Body of pancreas (tissue), 4 donors: ENCODE measurements around the gene RIIAD1. TPM values are rescaled to one million over a fixed set of nuclear protein-coding genes. Genes with fewer than 3 reads are reported as not detected.

ENCODE experiments used
- ATAC-seq: fragments of 150-250 bp; one replicate; pipeline ENCODE4 v1.9.1; 2016
- DNase-seq, 4 donors: peaks; one replicate each; pipeline ENCODE4 v3.0.0-alpha.2; 2019
- H3K27ac ChIP-seq, 4 donors: fragments of 200-600 bp; sonication (generic); 1 replicate in 3 of 4; 2 replicates in 1 of 4; pipeline versions ENCODE4 v1.5.1 to v1.6.1; 2016 to 2019; ENCODE audit warnings: mild to moderate bottlenecking in 1 of 4, mixed read lengths in 1 of 4, moderate library complexity in 1 of 4
- H3K27me3 ChIP-seq, 2 donors: fragments of 200-600 bp; sonication (generic); one replicate each; pipeline ENCODE4 v1.6.0; 2016; ENCODE audit warnings: mild to moderate bottlenecking in 1 of 2
- H3K36me3 ChIP-seq, 2 donors: fragments of 200-600 bp; sonication (generic); replicated peaks in 1 of 2; 2 replicates each; pipeline ENCODE4 v1.5.1; 2016; ENCODE audit warnings: low read depth in 2 of 2; ENCODE audit not compliant: insufficient read depth in 1 of 2
- H3K4me1 ChIP-seq: fragments of 200-600 bp; sonication (generic); one replicate; pipeline ENCODE4 v1.6.0; 2016
- H3K4me3 ChIP-seq, 2 donors: fragments of 200-600 bp; sonication (generic); 1 replicate in 1 of 2; 2 replicates in 1 of 2; pipeline ENCODE4 v1.5.1; 2016 to 2019
- H3K9me3 ChIP-seq, 3 donors: fragments of 200-600 bp; sonication (generic); 1 replicate in 2 of 3; 2 replicates in 1 of 3; pipeline ENCODE4 v1.5.1; 2016
- POLR2A ChIP-seq, 3 donors: fragments of 450-650 bp; IDR thresholded peaks; one replicate each; pipeline ENCODE4 v1.6.1; 2016; ENCODE audit warnings: antibody characterized with exemption in 3 of 3, mild to moderate bottlenecking in 2 of 3
- WGBS, 2 donors: methylation state at CpG; one replicate each; pipeline ENCODE4 v1.1.5; 2017; 5-methylcytosine and 5-hydroxymethylcytosine counted together
- intact Hi-C: fragments of 100-400 bp; cut with DNase I; formaldehyde crosslinking; loops from one replicate; pipeline ENCODE4 v1.15.1; 2023
- total RNA-seq, 2 donors: library from RNA; depleted of rRNA; stranded (reverse); fragments of >200 nt; gene quantifications; one replicate each; pipeline ENCODE4 v1.1.0, GENCODE V29; 2016
- TF ChIP-seq, protein P1 (sequence below), 7 experiments: fragments of 450-650 bp in 4 of 7; fragments of 200-600 bp in 3 of 7; sonication (generic) in 3 of 7; IDR thresholded peaks; one replicate each; pipeline ENCODE4 v1.5.1; 2016 to 2019; ENCODE audit warnings: antibody characterized with exemption in 7 of 7

RIIAD1 gene
- total RNA-seq, 2 donors from 2014 or later, result not detected

DNA sequence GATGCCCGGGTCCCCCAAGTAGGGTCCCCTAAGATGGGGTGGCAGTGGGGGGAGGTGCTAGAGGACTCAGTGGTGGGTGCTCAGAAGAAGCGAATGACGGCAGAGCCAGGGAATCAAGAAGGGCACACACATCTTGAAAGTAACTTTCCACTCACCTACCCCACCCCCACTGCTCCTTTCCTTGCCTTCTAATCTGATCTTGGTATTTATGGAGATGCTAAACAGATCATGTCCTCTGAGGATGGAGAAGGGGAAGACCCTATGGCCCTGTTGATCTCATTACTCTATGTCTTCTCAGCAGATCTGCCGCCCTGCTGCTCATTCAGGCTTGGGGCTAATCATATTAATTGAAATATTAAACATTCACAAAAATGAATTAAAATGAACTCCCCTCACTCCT lies 2.7 kb upstream of the RIIAD1 start:
- Histone ChIP-seq H3K9me3 (no peaks in the 10 kb centered on the region), H3K27me3 (peaks cover 0 to 11% of the 10 kb centered on the region in 2 donors), H3K4me1 (peaks cover 26% of the 10 kb centered on the region), H3K36me3 (no peaks in the 10 kb centered on the region), H3K27ac (no peak overlapping the region), H3K4me3 (no peak overlapping the region)
- TF ChIP-seq, protein P1, sequence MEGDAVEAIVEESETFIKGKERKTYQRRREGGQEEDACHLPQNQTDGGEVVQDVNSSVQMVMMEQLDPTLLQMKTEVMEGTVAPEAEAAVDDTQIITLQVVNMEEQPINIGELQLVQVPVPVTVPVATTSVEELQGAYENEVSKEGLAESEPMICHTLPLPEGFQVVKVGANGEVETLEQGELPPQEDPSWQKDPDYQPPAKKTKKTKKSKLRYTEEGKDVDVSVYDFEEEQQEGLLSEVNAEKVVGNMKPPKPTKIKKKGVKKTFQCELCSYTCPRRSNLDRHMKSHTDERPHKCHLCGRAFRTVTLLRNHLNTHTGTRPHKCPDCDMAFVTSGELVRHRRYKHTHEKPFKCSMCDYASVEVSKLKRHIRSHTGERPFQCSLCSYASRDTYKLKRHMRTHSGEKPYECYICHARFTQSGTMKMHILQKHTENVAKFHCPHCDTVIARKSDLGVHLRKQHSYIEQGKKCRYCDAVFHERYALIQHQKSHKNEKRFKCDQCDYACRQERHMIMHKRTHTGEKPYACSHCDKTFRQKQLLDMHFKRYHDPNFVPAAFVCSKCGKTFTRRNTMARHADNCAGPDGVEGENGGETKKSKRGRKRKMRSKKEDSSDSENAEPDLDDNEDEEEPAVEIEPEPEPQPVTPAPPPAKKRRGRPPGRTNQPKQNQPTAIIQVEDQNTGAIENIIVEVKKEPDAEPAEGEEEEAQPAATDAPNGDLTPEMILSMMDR (IDR thresholded peaks at IDR 0.05), result no peak
- TF ChIP-seq POLR2A (IDR thresholded peaks at IDR 0.05), result no peak
- intact Hi-C loops, result no loop called here
- WGBS, 2 donors, result 80 to 81% methylated on average over 4 of the region's 4 CpGs
- ATAC-seq, result no peak
- no peak for DNase-seq

DNA sequence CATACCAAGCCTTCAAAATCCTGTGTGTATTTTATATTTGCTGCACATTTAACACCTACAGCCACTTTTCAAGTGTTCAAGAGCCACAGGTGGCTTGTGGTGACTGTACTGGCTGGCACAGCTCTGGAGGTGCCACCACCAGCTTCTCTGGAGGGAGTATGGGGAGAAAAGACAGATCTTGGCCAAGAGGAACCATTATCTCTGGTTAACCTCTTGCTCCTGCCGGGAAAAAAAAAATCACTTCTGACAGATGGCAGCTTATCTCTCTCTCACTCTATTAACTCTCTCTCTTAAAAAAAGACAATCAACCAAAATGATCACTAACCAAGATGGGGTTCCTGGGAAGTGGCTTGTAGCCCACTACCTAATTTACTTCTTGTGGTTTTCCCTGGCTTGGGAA lies 1.2 kb upstream of the RIIAD1 start:
- ATAC-seq (no peak), DNase-seq (no peak)
- Histone ChIP-seq H3K36me3 (no peaks in the 10 kb centered on the region), H3K27ac (peak overlapping the region in 1 of 4 donors; percentile 34), H3K4me1 (peaks cover 26% of the 10 kb centered on the region), H3K9me3 (no peaks in the 10 kb centered on the region), H3K4me3 (no peak overlapping the region), H3K27me3 (peaks cover 0 to 11% of the 10 kb centered on the region in 2 donors)
- intact Hi-C loops, result no loop called here
- TF ChIP-seq, protein P1 (IDR thresholded peaks at IDR 0.05), result no peak
- TF ChIP-seq POLR2A (IDR thresholded peaks at IDR 0.05), result no peak
- 0 to 9% methylated on average over 1 of the region's 1 CpG for WGBS, 2 donors

DNA sequence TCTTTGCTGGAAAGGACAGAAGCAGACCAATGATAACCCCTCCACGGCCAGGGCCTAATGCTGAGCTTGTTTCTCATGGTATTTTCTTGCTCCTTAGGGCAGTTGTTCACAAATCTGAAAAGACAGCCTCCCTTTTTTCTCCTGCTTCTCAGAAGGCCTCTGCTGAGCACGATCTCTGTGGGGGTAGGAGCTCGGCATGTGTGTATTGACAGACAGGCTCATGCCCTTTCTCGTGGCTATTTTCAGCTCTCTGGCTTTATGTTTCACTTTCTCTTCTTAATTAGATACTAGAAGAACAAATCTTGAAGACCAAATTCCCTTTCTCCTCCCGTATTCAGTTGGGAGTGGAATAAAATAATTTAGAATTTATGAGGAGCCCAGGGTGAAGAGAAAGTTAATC lies 768 bp upstream of the RIIAD1 start:
- TF ChIP-seq, protein P1 (IDR thresholded peaks at IDR 0.05), result no peak
- TF ChIP-seq POLR2A (IDR thresholded peaks at IDR 0.05), result no peak

DNA sequence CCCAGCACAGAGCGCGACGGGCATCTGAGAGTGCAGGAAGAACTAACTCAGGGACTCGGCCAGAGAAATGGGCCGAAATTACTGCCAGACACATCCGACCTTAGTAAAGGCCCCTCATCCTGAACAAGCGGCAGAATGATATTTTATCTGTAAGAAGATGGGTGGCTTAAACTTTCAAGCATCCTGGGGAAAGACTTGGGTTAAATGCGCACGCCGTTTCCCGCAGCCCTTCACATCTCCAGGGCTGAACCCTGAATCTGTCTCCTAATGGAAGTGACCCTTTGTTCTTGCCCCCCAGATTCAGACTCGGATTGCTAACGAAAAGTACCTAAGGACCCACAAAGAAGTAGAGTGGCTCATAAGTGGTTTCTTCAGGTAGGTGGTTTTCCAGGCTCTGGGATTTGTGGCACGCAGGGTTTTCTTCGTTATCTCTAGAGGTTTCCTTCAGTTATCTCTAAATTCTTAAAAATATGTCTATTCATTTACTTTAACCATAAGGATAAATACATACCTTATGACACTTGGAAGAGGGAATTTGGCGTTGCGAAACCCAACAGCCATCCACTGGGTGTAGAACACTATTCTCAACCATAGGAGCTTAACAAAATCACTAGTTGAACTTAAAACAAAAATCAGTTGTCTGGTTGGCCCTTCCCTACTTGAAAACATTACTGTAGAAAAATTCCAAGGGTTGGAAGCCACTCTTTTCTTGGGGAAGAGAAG lies 627 bp downstream of the RIIAD1 start:
- intact Hi-C loops, result no loop called here
- peaks cover 0 to 4% of the 10 kb centered on the region in 2 donors for H3K27me3 ChIP-seq
- WGBS, 2 donors, result 26 to 49% methylated on average over 13 to 17 of the region's 17 CpGs

More for the DNA sequence above, 768 bp upstream of the RIIAD1 start:
- intact Hi-C loops, result no loop called here
- 21 to 26% methylated on average over 5 of the region's 5 CpGs for WGBS, 2 donors
- Histone ChIP-seq H3K27me3 (peaks cover 0 to 11% of the 10 kb centered on the region in 2 donors), H3K36me3 (no peaks in the 10 kb centered on the region), H3K27ac (peak overlapping the region in 2 of 4 donors; percentile 34 to 45), H3K4me1 (peaks cover 26% of the 10 kb centered on the region), H3K9me3 (no peaks in the 10 kb centered on the region), H3K4me3 (no peak overlapping the region)
- ATAC-seq (peak; percentile 33), DNase-seq (peak in 1 of 4 donors; percentile 26)

More for the DNA sequence above, 627 bp downstream of the RIIAD1 start:
- Histone ChIP-seq H3K4me1 (peaks cover 24% of the 10 kb centered on the region), H3K27ac (peak overlapping the region in 1 of 4 donors; percentile 28), H3K9me3 (no peaks in the 10 kb centered on the region), H3K36me3 (no peaks in the 10 kb centered on the region), H3K4me3 (no peak overlapping the region)
- TF ChIP-seq POLR2A (IDR thresholded peaks at IDR 0.05), result no peak
- TF ChIP-seq, protein P1 (IDR thresholded peaks at IDR 0.05), result no peak
- ATAC-seq, result no peak
- DNase-seq, result no peak
